HG02571 (cell line): ENCODE measurements around the gene TMEM178B.

ENCODE experiments used
- ATAC-seq: cut with Tn5 transposase; IDR thresholded peaks from one replicate; pipeline ENCODE4 v1.9.1; 2021; ENCODE audit warnings: mild to moderate bottlenecking, moderate library complexity; ENCODE audit not compliant: unreplicated experiment

The TMEM178B gene

DNA sequence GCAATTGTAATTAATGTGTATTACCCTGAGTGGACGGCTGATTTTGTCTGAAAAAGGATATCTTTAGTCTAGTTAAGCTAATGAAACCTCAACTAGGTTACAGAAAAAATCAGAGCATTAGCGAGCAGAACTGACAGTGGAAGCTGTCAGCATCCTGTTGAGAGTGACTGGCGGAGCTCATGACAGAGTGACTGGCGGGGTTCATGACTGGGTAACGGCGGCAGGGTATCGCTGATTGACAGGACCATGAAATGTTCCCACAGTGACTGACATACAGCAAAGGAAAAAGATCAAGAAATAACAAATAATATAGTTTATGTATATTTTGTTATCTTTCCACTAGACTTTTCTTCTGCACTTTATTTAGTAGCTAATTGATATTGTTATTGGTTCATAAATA lies 274.9 kb downstream of the TMEM178B start:
- ATAC-seq = no peak

DNA sequence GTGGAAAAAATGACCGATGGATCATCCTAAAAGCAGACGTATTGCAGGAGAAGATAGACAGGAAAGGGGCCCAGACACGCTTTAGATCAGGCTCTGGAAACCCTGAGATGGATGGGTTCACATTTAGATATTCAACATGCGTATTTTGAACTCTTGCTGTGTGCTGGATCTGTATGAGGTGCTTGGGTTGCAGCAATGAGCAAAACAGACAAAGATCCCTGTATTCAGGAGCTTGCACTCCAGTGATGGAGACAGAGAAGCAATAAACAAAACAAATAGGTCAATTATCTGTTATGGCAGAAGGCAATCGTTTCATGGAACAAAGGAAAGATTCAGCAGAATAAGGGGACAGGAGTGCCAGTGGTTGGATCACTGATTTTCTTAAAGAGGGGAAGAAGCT lies 275.5 kb downstream of the TMEM178B start:
- no peak for ATAC-seq

GRCh38 chr7:141349804-141350203 lies 275.9 kb downstream of the TMEM178B start:
- ATAC-seq = no peak

DNA sequence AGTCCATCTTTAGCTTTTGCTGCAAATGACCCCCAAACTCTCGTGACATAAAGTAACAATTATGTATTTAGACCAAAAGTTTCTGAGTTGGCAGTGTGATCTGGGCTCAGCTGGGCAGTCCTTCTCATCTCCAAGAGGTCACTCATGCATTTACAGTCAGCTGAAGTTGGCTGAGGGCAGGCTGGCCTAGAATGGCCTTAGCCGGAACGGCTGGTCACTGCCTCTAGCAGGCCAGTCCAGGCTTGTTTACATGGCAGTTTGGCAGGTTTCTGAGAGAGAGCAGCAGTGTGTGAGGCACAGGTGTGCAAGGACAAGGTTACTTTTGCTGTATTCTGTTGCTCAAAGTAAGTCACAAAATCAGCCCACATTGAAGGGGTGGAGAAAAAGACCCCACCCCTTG lies 277.3 kb downstream of the TMEM178B start:
- no peak for ATAC-seq

- no peak for ATAC-seq
Measured at GRCh38 chr7:141352955-141353354, 279.1 kb downstream of the TMEM178B start.

- ATAC-seq = no peak
Measured at GRCh38 chr7:141354251-141354650, 280.4 kb downstream of the TMEM178B start.

GRCh38 chr7:141355032-141355431 lies 281.2 kb downstream of the TMEM178B start:
- no peak for ATAC-seq

DNA sequence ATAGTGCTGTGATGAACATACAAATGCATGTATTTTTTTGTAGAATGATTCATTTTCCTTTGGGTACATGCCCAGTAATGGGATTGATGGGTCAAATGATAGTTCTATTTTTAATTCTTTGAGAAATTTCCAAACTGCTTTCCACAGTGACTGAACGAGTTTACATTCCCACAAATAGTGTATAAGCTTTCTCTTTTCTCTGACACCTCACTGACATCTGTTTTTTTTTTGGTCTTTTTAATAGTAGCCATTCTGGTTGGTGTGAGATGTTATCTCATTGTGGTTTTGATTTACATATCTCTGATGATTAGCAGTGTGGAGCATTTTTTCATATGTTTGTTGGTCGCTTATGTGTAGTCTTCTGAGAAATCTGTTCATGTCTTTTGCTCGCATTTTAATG lies 282.3 kb downstream of the TMEM178B start:
- ATAC-seq = no peak

- no peak for ATAC-seq
Measured at GRCh38 chr7:141358386-141358785, 284.5 kb downstream of the TMEM178B start.

DNA sequence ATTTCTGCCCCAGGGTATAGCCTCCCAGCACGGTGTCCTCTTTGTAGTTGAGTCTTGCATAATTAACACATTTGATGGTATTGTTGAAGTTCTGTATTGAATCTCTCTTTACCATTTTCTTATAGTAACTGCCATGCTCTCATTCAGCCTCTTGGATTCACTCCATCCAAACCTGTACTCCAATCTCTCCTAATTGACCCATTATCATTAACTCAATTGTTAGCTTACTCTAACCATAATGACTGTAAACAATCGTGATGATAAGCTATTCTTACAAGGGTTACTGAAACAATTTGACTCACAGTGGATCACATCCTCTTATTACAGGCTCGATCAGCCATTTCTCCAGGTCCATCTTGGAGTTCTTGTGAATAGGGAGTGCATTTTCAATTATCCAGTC lies 285.4 kb downstream of the TMEM178B start:
- no peak for ATAC-seq

DNA sequence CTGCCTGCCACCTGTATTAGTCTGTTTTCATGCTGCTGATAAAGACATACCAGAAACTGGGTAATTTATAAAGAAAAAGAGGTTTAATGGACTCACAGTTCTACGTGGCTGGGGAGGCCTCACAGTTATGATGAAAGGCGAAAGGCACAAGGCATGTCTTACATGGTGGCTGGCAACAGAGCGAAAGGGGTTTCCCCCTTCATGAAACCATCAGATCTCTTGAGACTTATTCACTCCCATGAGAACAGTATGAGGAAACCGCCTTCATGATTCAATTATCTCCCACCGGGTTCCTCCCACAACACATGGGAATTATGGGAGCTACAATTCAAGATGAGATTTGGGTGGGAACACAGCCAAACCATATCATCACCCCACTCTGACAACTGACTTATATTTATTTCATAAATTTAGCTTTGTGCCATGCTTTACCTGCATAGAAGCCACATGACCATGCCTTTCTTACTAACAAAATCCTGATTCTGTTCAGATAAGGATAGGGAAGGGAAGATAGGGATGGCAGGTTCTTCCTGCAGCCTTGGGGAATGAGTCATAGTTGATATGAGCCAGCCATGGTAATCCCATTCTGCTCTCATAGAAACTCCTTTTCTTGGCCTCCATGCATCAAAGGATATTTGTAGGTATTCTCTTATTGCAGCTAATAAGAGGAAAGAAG lies 286.0 kb downstream of the TMEM178B start:
- ATAC-seq = no peak

GRCh38 chr7:141360416-141360760 lies 286.5 kb downstream of the TMEM178B start:
- ATAC-seq = no peak

- no peak for ATAC-seq
Measured at GRCh38 chr7:141360803-141361202, 286.9 kb downstream of the TMEM178B start.

DNA sequence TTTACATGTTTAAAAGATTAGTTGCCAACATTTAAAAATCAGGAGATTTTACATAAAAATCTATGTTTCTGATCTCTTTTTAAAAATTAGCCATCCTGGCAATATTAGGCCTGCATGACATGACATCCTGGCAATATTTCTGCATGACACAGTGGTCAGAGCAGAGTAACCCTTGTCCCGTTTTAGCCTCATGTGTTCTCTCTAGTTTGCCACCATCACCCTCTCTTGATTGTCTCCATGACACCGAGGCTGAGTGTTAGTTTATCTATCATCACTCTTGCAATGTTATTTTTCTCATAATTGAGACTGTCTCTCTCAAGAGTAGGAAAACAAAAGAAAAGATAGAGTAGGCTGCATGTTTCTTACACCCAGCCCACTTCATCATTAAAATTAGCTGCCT lies 287.6 kb downstream of the TMEM178B start:
- no peak for ATAC-seq

DNA sequence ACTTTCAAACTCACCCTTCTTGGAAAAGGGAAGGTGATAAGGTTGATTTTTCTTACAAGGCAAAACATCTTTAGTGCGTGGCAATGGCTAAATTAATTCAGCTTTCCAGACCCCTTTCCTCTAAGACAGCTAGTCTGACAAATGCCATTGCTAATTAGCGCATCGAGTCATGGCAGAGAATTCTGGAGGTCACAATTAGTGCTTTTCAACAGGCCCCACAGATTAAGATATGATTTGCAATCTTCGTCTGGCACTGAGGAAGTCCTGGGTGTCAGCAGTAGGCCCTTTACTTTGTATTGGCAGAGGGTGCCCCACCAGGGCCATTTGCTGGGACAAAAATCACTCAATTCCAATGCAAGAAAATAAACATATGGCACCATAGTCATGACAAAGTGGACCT lies 288.1 kb downstream of the TMEM178B start:
- no peak for ATAC-seq

- no peak for ATAC-seq
Measured at GRCh38 chr7:141362580-141363435, 288.9 kb downstream of the TMEM178B start.

- ATAC-seq = no peak
Measured at GRCh38 chr7:141363748-141364147, 289.9 kb downstream of the TMEM178B start.

DNA sequence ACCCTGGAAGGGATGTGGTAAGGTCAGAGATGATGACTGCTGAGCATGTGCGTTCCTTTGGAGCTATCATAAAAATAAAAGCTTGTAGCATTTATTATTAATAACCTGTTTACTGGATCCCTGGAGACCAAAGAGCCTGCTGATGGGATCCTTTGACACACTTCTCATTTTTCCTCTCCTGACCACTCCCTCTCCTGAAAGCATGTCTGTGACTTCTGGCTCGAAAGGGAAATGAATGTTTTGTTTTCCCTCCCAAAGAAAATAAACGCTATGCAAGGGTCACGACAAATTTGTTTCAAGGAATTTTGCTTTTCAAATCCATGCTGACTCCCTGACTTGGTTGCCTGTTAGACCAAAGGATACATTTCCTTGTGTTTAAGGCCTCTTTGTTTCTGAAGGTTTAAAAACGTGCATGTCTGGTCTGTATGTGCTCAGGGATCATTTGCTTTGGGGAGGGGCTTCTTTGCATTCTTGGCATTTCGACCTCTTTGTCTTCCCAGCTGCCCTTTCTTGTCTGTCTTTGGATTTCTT lies 292.3 kb downstream of the TMEM178B start:
- ATAC-seq = no peak

DNA sequence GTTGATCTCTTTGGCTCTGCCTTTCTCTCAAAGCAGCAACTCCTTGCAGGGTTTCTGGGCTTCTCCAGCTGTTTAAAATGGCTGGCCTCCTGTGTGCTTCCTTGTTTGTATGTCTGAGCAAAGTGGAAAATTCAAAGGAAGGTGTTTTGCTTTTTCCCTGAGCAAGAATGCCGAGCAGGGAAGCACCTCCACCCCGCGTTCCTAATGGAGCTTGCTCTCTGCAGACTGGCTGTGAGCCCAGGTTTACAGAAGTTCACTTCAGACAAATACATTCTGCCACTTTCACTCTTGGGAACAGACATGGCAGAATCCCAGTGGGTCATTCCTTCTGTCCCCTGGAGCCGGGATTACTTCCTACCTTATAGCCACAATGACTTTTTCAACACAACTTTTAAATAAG lies 295.6 kb downstream of the TMEM178B start:
- no peak for ATAC-seq

GRCh38 chr7:141370178-141370577 lies 296.3 kb downstream of the TMEM178B start:
- no peak for ATAC-seq

DNA sequence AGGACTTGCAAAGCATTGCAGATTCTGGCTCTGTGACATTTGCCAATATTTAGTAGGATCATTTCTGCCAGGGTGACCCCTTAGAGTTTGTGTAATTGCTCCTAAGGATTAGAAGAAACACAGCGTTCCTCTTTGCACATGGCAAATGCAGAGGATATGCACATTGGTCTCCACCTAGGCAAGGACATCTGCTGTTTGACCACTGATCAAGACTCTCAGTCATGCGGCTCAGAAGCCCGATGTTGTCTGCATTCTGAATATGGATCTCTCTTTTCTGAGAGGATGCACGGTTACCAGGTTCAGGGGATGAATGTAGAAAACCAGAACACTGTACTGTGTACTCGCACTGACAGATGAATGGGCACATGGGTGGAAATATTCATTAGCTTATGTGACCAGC lies 296.8 kb downstream of the TMEM178B start:
- no peak for ATAC-seq

- ATAC-seq = no peak
Measured at GRCh38 chr7:141374425-141374824, 300.6 kb downstream of the TMEM178B start.
